A673 (cell line): ENCODE data around the gene MAML3. TPM values are rescaled to one million over a fixed set of nuclear protein-coding genes. Genes with fewer than 3 reads are reported as not detected.
"Not testable (repeated sequence)": the region's sequence is repeated elsewhere in the genome, so short reads cannot be mapped to it uniquely, and the experiment has no call there.

Source experiments
- BruUV-seq: library from RNA; stranded (reverse); fragments of 400-500 nt; replicated peaks from 2 replicates; lab custom pipeline; 2021; lab: Mats Ljungman, UMichigan
- CTCF ChIA-PET: fragments of 300-600 bp; sonication (Branson Sonifier 250); formaldehyde crosslinking; loops from one replicate; lab custom pipeline; 2022; ENCODE audit warnings: antibody characterized with exemption; lab: Charles Lee
- POLR2A ChIA-PET: fragments of 300-600 bp; sonication (Branson Sonifier 250); formaldehyde crosslinking; loops from one replicate; lab custom pipeline; 2022; ENCODE audit warnings: antibody characterized with exemption; ENCODE audit not compliant: low non-redundant PET; lab: Charles Lee
- DNase-seq: peaks from one replicate; pipeline ENCODE4 v3.0.0-alpha.2; 2015; ENCODE audit warnings: low spot score
- H3K27ac ChIP-seq: fragments of 200-600 bp; sonication (generic); 2 replicates; pipeline ENCODE4 v1.5.1; 2016; ENCODE audit warnings: mixed run types, low read depth, mild to moderate bottlenecking, mixed read lengths, antibody characterized with exemption, low read length; ENCODE audit not compliant: poor library complexity, severe bottlenecking
- H3K27me3 ChIP-seq: fragments of 200-600 bp; sonication (generic); replicated peaks from 2 replicates; pipeline ENCODE4 v1.6.1; 2017; ENCODE audit warnings: mixed run types, low read depth, mild to moderate bottlenecking, mixed read lengths, antibody characterized with exemption, low read length; ENCODE audit not compliant: insufficient read depth, poor library complexity
- H3K36me3 ChIP-seq: fragments of 200-600 bp; sonication (generic); 2 replicates; pipeline ENCODE4 v1.6.1; 2016; ENCODE audit warnings: mixed run types, mild to moderate bottlenecking, mixed read lengths, antibody characterized with exemption, low read length; ENCODE audit not compliant: insufficient read depth, poor library complexity, severe bottlenecking
- H3K4me1 ChIP-seq: fragments of 200-600 bp; sonication (generic); 2 replicates; pipeline ENCODE4 v1.6.1; 2017; ENCODE audit warnings: mixed run types, mild to moderate bottlenecking, mixed read lengths, antibody characterized with exemption, low read length; ENCODE audit not compliant: insufficient read depth, poor library complexity, severe bottlenecking
- H3K4me3 ChIP-seq: fragments of 200-600 bp; sonication (generic); 2 replicates; pipeline ENCODE4 v1.5.1; 2016; ENCODE audit warnings: low read depth, mixed run types, mild to moderate bottlenecking, mixed read lengths, low read length; ENCODE audit not compliant: poor library complexity, severe bottlenecking
- H3K9me3 ChIP-seq: fragments of 200-600 bp; sonication (generic); 2 replicates; pipeline ENCODE4 v1.6.1; 2016; ENCODE audit warnings: mixed run types, low read depth, mild to moderate bottlenecking, mixed read lengths, antibody characterized with exemption, low read length; ENCODE audit not compliant: poor library complexity, severe bottlenecking
- EZH2 ChIP-seq: fragments of 200-600 bp; sonication (generic); IDR thresholded peaks from 2 replicates; pipeline ENCODE4 v1.6.1; 2017; ENCODE audit warnings: borderline replicate concordance, low read depth, mild to moderate bottlenecking, mixed read lengths, antibody characterized with exemption, low read length; ENCODE audit not compliant: poor library complexity, severe bottlenecking
- intact Hi-C: fragments of 100-400 bp; cut with micrococcal nuclease; formaldehyde crosslinking; loops from one replicate; pipeline ENCODE4 v1.10.0; 2022; ENCODE audit not compliant: unreplicated experiment
- total RNA-seq: library from RNA; stranded (reverse); gene quantifications from 2 replicates; pipeline ENCODE4 v1.2.3, GENCODE V29; 2021
- TF ChIP-seq, protein P1 (sequence below): fragments of 300-800, 200-600 bp; sonication (generic); conservative IDR thresholded peaks from 2 replicates; pipeline ENCODE4 v1.5.1; 2017; ENCODE audit warnings: low read depth, mild to moderate bottlenecking, antibody characterized with exemption, low read length, moderate library complexity, mixed read lengths

The MAML3 gene
- total RNA-seq, 1 experiment from 2014 or later = 3.7 TPM

- no peak for DNase-seq
- no peaks in the 10 kb centered on the region for H3K36me3 ChIP-seq
- POLR2A ChIA-PET = no interaction called here
- H3K27ac ChIP-seq = no peak overlapping the region
- TF ChIP-seq EZH2 = no peak
- TF ChIP-seq, protein P1, sequence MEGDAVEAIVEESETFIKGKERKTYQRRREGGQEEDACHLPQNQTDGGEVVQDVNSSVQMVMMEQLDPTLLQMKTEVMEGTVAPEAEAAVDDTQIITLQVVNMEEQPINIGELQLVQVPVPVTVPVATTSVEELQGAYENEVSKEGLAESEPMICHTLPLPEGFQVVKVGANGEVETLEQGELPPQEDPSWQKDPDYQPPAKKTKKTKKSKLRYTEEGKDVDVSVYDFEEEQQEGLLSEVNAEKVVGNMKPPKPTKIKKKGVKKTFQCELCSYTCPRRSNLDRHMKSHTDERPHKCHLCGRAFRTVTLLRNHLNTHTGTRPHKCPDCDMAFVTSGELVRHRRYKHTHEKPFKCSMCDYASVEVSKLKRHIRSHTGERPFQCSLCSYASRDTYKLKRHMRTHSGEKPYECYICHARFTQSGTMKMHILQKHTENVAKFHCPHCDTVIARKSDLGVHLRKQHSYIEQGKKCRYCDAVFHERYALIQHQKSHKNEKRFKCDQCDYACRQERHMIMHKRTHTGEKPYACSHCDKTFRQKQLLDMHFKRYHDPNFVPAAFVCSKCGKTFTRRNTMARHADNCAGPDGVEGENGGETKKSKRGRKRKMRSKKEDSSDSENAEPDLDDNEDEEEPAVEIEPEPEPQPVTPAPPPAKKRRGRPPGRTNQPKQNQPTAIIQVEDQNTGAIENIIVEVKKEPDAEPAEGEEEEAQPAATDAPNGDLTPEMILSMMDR = no peak
- intact Hi-C loops = no loop called here
- no TSS peak for BruUV-seq
- CTCF ChIA-PET = no interaction called here
- H3K27me3 ChIP-seq = no peaks in the 10 kb centered on the region
- H3K4me1 ChIP-seq = no peaks in the 10 kb centered on the region
- H3K9me3 ChIP-seq = no peaks in the 10 kb centered on the region
- H3K4me3 ChIP-seq = no peak overlapping the region
Measured at GRCh38 chr4:139700568-139700967, 453.4 kb downstream of the MAML3 start.

DNA sequence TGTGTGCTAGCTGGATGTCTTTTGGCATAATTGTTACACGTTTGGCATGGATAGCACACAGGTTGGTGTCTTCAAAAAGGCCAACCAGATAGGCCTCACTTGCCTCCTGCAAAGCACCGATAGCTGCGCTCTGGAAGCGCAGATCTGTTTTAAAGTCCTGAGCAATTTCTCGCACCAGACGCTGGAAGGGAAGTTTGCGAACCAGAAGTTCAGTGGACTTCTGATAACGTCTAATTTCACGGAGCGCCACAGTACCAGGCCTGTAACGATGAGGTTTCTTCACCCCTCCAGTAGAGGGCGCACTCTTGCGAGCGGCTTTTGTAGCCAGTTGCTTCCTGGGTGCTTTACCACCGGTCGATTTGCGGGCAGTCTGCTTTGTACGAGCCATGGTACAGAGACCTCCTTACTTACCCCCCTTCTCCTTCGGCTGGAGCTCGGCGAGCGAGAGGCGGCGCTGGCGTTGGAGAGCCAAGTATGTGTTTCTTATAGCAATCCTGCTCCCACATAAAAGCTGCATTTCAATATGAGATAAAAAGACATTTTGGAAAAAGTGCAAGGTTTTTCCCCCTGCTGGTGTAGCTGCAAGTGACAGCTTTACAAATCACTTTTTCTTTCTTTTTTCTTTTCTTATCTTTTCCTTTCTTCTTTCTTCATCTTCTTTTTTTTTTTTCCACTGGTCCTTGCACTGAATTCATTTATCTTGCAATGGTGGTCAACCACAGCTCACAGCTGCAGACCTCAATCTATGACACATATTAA lies 455.6 kb downstream of the MAML3 start:
- CTCF ChIA-PET, H3K27ac ChIP-seq, H3K4me1 ChIP-seq, BruUV-seq, H3K36me3 ChIP-seq, POLR2A ChIA-PET, H3K9me3 ChIP-seq, DNase-seq, H3K4me3 ChIP-seq, intact Hi-C loops, H3K27me3 ChIP-seq: not testable (repeated sequence)
- TF ChIP-seq, protein P1 = peak; percentile 18; the same call in 1 of the 2 replicates

- no peaks in the 10 kb centered on the region for H3K9me3 ChIP-seq
- intact Hi-C loops = no loop called here
- no peak overlapping the region for H3K27ac ChIP-seq
- POLR2A ChIA-PET = no interaction called here
- no peak for DNase-seq
- BruUV-seq = no TSS peak
- no peak overlapping the region for H3K4me3 ChIP-seq
- CTCF ChIA-PET = no interaction called here
- no peaks in the 10 kb centered on the region for H3K27me3 ChIP-seq
- H3K36me3 ChIP-seq = no peaks in the 10 kb centered on the region
- H3K4me1 ChIP-seq = no peaks in the 10 kb centered on the region
- TF ChIP-seq, protein P1 = no peak
- no peak for TF ChIP-seq EZH2
Measured at GRCh38 chr4:139696491-139696890, 457.5 kb downstream of the MAML3 start.
